Measurements from ENCODE around the gene GPA33.

- TF ChIP-seq POLR2A (IDR thresholded peaks at IDR 0.05; ENCODE audit: low read depth, low read length) (no peak), POLR2AphosphoS5 (IDR thresholded peaks at IDR 0.05; ENCODE audit: low read depth, low read length) (no peak), TAF1 (IDR thresholded peaks at IDR 0.05; ENCODE audit: low read depth, low read length) (no peak), SPI1 (IDR thresholded peaks at IDR 0.05; ENCODE audit: low read depth, low read length) (no peak), PAX5 (IDR thresholded peaks at IDR 0.05; ENCODE audit: insufficient read depth, low read length, severe bottlenecking) (no peak)
These were observed 45.2 kb upstream of the GPA33 start for GRCh38 chr1:167135281-167135840.
